GM23338 (cell line): Measurements from ENCODE around the gene ADM2. TPM values are rescaled to one million over a fixed set of nuclear protein-coding genes. Genes with fewer than 3 reads are reported as not detected.

Experiments
- ATAC-seq: fragments of 200-7000 bp; cut with Tn5 transposase; 3 replicates; pipeline ENCODE4 v1.9.1; 2020
- DNase-seq: peaks from one replicate; pipeline ENCODE4 v3.0.0-alpha.2; 2015; ENCODE audit warnings: low spot score
- H2AFZ ChIP-seq: fragments of 200-600 bp; sonication (generic); 2 replicates; pipeline ENCODE4 v1.8.0; 2016; ENCODE audit warnings: antibody characterized with exemption, mild to moderate bottlenecking, moderate library complexity
- H3F3A ChIP-seq: fragments of 200-600 bp; sonication (generic); replicated peaks from 2 replicates; pipeline ENCODE4 v1.8.0; 2017; ENCODE audit warnings: antibody characterized with exemption, mixed run types, low read depth
- H3K27ac ChIP-seq: fragments of 200-600 bp; sonication (generic); 2 replicates; pipeline ENCODE4 v1.6.1; 2016; ENCODE audit warnings: low read depth
- H3K27me3 ChIP-seq: fragments of 200-600 bp; sonication (generic); 2 replicates; pipeline ENCODE4 v1.8.0; 2016; ENCODE audit warnings: mild to moderate bottlenecking, mixed run types, moderate library complexity; ENCODE audit not compliant: insufficient read depth
- H3K36me3 ChIP-seq: fragments of 200-600 bp; sonication (generic); 2 replicates; pipeline ENCODE4 v1.8.0; 2016; ENCODE audit warnings: mild to moderate bottlenecking; ENCODE audit not compliant: insufficient read depth
- H3K4me1 ChIP-seq: fragments of 200-600 bp; sonication (generic); 2 replicates; pipeline ENCODE4 v1.8.0; 2016; ENCODE audit warnings: mild to moderate bottlenecking, moderate library complexity; ENCODE audit not compliant: insufficient read depth
- H3K4me2 ChIP-seq: fragments of 200-600 bp; sonication (generic); 2 replicates; pipeline ENCODE4 v1.7.1; 2017; ENCODE audit warnings: mixed run types
- H3K4me3 ChIP-seq: fragments of 200-600 bp; sonication (generic); 2 replicates; pipeline ENCODE4 v1.6.1; 2016; ENCODE audit warnings: mixed run types
- H3K79me2 ChIP-seq: fragments of 200-600 bp; sonication (generic); replicated peaks from 2 replicates; pipeline ENCODE4 v1.8.0; 2017; ENCODE audit warnings: mild to moderate bottlenecking; ENCODE audit not compliant: insufficient read depth
- H3K9me2 ChIP-seq: fragments of 200-600 bp; sonication (generic); 2 replicates; pipeline ENCODE4 v1.8.0; 2017; ENCODE audit not compliant: insufficient read depth
- H4K20me1 ChIP-seq: fragments of 200-600 bp; sonication (generic); replicated peaks from 2 replicates; pipeline ENCODE4 v1.8.0; 2017; ENCODE audit warnings: mild to moderate bottlenecking; ENCODE audit not compliant: insufficient read depth
- H3K27ac Mint-ChIP-seq: 2 replicates; pipeline ENCODE4 v1.8.0; 2020; ENCODE audit warnings: inconsistent platforms, mild to moderate bottlenecking, moderate library complexity, mixed read lengths
- H3K27me3 Mint-ChIP-seq: 3 replicates; pipeline ENCODE4 v1.8.0; 2022; ENCODE audit warnings: low read depth, mild to moderate bottlenecking, moderate library complexity, mixed read lengths, inconsistent platforms; ENCODE audit not compliant: insufficient read depth, poor library complexity
- H3K36me3 Mint-ChIP-seq: 3 replicates; pipeline ENCODE4 v1.8.0; 2021; ENCODE audit warnings: low read depth, mild to moderate bottlenecking, inconsistent platforms, moderate library complexity, mixed read lengths
- H3K4me1 Mint-ChIP-seq: 3 replicates; pipeline ENCODE4 v1.8.0; 2020; ENCODE audit warnings: mild to moderate bottlenecking, inconsistent platforms, mixed read lengths
- H3K4me3 Mint-ChIP-seq: 3 replicates; pipeline ENCODE4 v1.8.0; 2021; ENCODE audit warnings: moderate library complexity, mild to moderate bottlenecking, inconsistent platforms, mixed read lengths
- H3K9me3 Mint-ChIP-seq: 3 replicates; pipeline ENCODE4 v1.8.0; 2020; ENCODE audit warnings: moderate library complexity, mild to moderate bottlenecking, inconsistent platforms, mixed read lengths
- polyA plus RNA-seq: library from polyadenylated mRNA; unstranded; fragments of >200 nt; fragmentation: Nextera tagmentation; extraction: Ambion mirVana; gene quantifications from 2 replicates; pipeline ENCODE4 v1.2.1, GENCODE V29; 2016
- total RNA-seq: library from RNA; depleted of rRNA; stranded (reverse); fragments of >200 nt; shearing (Covaris generic); gene quantifications from 2 replicates; pipeline ENCODE4 v1.2.3, GENCODE V29; 2014; rRNA removed
- TF ChIP-seq, protein P1 (sequence below): fragments of 250-450 bp; sonication (Bioruptor Pico); IDR thresholded peaks from 2 replicates; pipeline ENCODE4 v1.5.0; 2020; ENCODE audit warnings: mild to moderate bottlenecking, moderate library complexity

Gene ADM2
- total and polyA plus RNA-seq, 2 experiments from 2014 or later = 3.3 to 7.1 TPM

DNA sequence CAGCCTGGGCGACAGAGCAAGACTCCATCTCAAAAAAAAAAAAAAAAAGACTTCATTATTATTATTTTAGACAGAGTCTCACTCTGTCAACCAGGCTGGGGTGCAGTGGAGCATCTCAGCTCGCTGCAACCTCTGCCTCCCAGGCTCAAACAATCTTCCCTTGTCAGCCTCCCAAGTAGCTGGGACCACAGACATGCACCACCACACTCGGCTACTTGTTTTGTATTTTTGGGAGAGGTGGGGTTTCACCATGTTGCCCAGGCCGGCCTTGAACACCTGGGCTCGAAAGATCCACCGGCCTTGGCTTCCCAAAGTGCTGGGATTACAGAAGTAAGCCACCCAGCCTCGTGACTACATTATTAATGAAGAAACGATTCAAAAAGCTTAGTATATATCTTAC is 53.8 kb downstream of the ADM2 start:
- H3K4me3 Mint-ChIP-seq = no peak overlapping the region
- H3K4me1 Mint-ChIP-seq = peaks cover 4% of the 10 kb centered on the region; the same call in 1 of the 3 replicates
- TF ChIP-seq, protein P1, sequence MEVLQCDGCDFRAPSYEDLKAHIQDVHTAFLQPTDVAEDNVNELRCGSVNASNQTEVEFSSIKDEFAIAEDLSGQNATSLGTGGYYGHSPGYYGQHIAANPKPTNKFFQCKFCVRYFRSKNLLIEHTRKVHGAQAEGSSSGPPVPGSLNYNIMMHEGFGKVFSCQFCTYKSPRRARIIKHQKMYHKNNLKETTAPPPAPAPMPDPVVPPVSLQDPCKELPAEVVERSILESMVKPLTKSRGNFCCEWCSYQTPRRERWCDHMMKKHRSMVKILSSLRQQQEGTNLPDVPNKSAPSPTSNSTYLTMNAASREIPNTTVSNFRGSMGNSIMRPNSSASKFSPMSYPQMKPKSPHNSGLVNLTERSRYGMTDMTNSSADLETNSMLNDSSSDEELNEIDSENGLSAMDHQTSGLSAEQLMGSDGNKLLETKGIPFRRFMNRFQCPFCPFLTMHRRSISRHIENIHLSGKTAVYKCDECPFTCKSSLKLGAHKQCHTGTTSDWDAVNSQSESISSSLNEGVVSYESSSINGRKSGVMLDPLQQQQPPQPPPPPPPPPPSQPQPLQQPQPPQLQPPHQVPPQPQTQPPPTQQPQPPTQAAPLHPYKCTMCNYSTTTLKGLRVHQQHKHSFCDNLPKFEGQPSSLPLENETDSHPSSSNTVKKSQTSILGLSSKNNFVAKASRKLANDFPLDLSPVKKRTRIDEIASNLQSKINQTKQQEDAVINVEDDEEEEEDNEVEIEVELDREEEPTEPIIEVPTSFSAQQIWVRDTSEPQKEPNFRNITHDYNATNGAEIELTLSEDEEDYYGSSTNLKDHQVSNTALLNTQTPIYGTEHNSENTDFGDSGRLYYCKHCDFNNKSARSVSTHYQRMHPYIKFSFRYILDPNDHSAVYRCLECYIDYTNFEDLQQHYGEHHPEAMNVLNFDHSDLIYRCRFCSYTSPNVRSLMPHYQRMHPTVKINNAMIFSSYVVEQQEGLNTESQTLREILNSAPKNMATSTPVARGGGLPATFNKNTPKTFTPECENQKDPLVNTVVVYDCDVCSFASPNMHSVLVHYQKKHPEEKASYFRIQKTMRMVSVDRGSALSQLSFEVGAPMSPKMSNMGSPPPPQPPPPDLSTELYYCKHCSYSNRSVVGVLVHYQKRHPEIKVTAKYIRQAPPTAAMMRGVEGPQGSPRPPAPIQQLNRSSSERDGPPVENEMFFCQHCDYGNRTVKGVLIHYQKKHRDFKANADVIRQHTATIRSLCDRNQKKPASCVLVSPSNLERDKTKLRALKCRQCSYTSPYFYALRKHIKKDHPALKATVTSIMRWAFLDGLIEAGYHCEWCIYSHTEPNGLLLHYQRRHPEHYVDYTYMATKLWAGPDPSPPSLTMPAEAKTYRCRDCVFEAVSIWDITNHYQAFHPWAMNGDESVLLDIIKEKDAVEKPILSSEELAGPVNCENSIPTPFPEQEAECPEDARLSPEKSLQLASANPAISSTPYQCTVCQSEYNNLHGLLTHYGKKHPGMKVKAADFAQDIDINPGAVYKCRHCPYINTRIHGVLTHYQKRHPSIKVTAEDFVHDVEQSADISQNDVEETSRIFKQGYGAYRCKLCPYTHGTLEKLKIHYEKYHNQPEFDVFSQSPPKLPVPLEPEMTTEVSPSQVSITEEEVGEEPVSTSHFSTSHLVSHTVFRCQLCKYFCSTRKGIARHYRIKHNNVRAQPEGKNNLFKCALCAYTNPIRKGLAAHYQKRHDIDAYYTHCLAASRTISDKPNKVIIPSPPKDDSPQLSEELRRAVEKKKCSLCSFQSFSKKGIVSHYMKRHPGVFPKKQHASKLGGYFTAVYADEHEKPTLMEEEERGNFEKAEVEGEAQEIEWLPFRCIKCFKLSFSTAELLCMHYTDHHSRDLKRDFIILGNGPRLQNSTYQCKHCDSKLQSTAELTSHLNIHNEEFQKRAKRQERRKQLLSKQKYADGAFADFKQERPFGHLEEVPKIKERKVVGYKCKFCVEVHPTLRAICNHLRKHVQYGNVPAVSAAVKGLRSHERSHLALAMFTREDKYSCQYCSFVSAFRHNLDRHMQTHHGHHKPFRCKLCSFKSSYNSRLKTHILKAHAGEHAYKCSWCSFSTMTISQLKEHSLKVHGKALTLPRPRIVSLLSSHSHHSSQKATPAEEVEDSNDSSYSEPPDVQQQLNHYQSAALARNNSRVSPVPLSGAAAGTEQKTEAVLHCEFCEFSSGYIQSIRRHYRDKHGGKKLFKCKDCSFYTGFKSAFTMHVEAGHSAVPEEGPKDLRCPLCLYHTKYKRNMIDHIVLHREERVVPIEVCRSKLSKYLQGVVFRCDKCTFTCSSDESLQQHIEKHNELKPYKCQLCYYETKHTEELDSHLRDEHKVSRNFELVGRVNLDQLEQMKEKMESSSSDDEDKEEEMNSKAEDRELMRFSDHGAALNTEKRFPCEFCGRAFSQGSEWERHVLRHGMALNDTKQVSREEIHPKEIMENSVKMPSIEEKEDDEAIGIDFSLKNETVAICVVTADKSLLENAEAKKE (CRISPR knock-in tag) = no peak
- ATAC-seq = no peak
- Histone ChIP-seq H4K20me1 (no peaks in the 10 kb centered on the region; the same call in 1 of the 2 replicates), H3K9me2 (no peaks in the 10 kb centered on the region), H3F3A (no peaks in the 10 kb centered on the region), H3K4me1 (0 out of 2 replicates have a peak, but pooled peaks cover 4% of the 10 kb centered on the region), H2AFZ (no peak overlapping the region), H3K27ac (no peak overlapping the region), H3K27me3 (peaks cover 47% of the 10 kb centered on the region), H3K4me3 (no peak overlapping the region), H3K36me3 (no peaks in the 10 kb centered on the region), H3K79me2 (no peaks in the 10 kb centered on the region), H3K4me2 (no peak overlapping the region)
- no peaks in the 10 kb centered on the region for H3K36me3 Mint-ChIP-seq
- DNase-seq = no peak
- no peak overlapping the region for H3K27ac Mint-ChIP-seq
- no peaks in the 10 kb centered on the region for H3K9me3 Mint-ChIP-seq
- H3K27me3 Mint-ChIP-seq = peaks cover 48% of the 10 kb centered on the region

Other genes with a start within 250 kb of the ADM2 start
- 32.7 and 47.1 TPM in 2 replicates for gene TUBGCP6, start 236.5 kb upstream of the ADM2 start, total RNA-seq
- 18.6 TPM in 2 replicates for gene TUBGCP6, start 236.5 kb upstream of the ADM2 start, polyA plus RNA-seq
- 32.4 and 41.9 TPM in 2 replicates for gene HDAC10, start 230.3 kb upstream of the ADM2 start, total RNA-seq
- gene HDAC10, start 230.3 kb upstream of the ADM2 start, polyA plus RNA-seq = 4.1 and 5.1 TPM in 2 replicates
- gene MAPK12, start 219.9 kb upstream of the ADM2 start, total RNA-seq = 20.4 and 26.1 TPM in 2 replicates
- gene MAPK12, start 219.9 kb upstream of the ADM2 start, polyA plus RNA-seq = 10.4 and 15.8 TPM in 2 replicates
- gene MAPK11, start 211.2 kb upstream of the ADM2 start, total RNA-seq = 1.6 and 1.9 TPM in 2 replicates
- gene MAPK11, start 211.2 kb upstream of the ADM2 start, polyA plus RNA-seq = 0.34 and 0.78 TPM in 2 replicates
- 66.3 and 70.4 TPM in 2 replicates for gene PLXNB2, start 173.9 kb upstream of the ADM2 start, total RNA-seq
- 29.1 and 33.0 TPM in 2 replicates for gene PLXNB2, start 173.9 kb upstream of the ADM2 start, polyA plus RNA-seq
- 1.3 TPM in 2 replicates for gene DENND6B, start 154.5 kb upstream of the ADM2 start, total RNA-seq
- gene DENND6B, start 154.5 kb upstream of the ADM2 start, polyA plus RNA-seq = 0.12 and 0.71 TPM in 2 replicates
- 37.5 and 45.8 TPM in 2 replicates for gene PPP6R2, start 138.2 kb upstream of the ADM2 start, total RNA-seq
- gene PPP6R2, start 138.2 kb upstream of the ADM2 start, polyA plus RNA-seq = 11.9 and 13.4 TPM in 2 replicates
- gene SBF1, start 6.5 kb upstream of the ADM2 start, total RNA-seq = 83.2 and 85.4 TPM in 2 replicates
- gene SBF1, start 6.5 kb upstream of the ADM2 start, polyA plus RNA-seq = 23.3 and 26.5 TPM in 2 replicates
- gene MIOX, start 5.3 kb downstream of the ADM2 start, total RNA-seq = 0.16 TPM in 1 of 2 replicates, not detected in the other
- not detected in 2 replicates for gene MIOX, start 5.3 kb downstream of the ADM2 start, polyA plus RNA-seq
- 30.7 and 36.3 TPM in 2 replicates for gene LMF2, start 26.2 kb downstream of the ADM2 start, total RNA-seq
- 14.6 and 15.6 TPM in 2 replicates for gene LMF2, start 26.2 kb downstream of the ADM2 start, polyA plus RNA-seq
- gene NCAPH2, start 26.7 kb downstream of the ADM2 start, total RNA-seq = 76.1 and 77.5 TPM in 2 replicates
- 52.2 and 60.7 TPM in 2 replicates for gene NCAPH2, start 26.7 kb downstream of the ADM2 start, polyA plus RNA-seq
- 1.6 and 4.9 TPM in 2 replicates for gene SCO2, start 44.1 kb downstream of the ADM2 start, total RNA-seq
- 1.1 and 2.6 TPM in 2 replicates for gene SCO2, start 44.1 kb downstream of the ADM2 start, polyA plus RNA-seq
- 0.28 and 1.2 TPM in 2 replicates for gene TYMP, start 48.5 kb downstream of the ADM2 start, total RNA-seq
- gene TYMP, start 48.5 kb downstream of the ADM2 start, polyA plus RNA-seq = 1.8 and 1.9 TPM in 2 replicates
- gene KLHDC7B, start 64.4 kb downstream of the ADM2 start, total RNA-seq = 0.58 TPM in 1 of 2 replicates, not detected in the other
- gene KLHDC7B, start 64.4 kb downstream of the ADM2 start, polyA plus RNA-seq = not detected in 2 replicates
- gene SYCE3, start 81.4 kb downstream of the ADM2 start, total RNA-seq = not detected in 2 replicates
- not detected in 2 replicates for gene SYCE3, start 81.4 kb downstream of the ADM2 start, polyA plus RNA-seq
- 5.5 and 14.4 TPM in 2 replicates for gene CPT1B, start 96.9 kb downstream of the ADM2 start, total RNA-seq
- gene CPT1B, start 96.9 kb downstream of the ADM2 start, polyA plus RNA-seq = 5.6 and 6.4 TPM in 2 replicates
- gene CHKB, start 101.3 kb downstream of the ADM2 start, total RNA-seq = 51.2 and 67.0 TPM in 2 replicates
- gene CHKB, start 101.3 kb downstream of the ADM2 start, polyA plus RNA-seq = 61.6 and 63.7 TPM in 2 replicates
- gene MAPK8IP2, start 119.2 kb downstream of the ADM2 start, total RNA-seq = 2.8 and 3.5 TPM in 2 replicates
- 0.15 and 0.16 TPM in 2 replicates for gene MAPK8IP2, start 119.2 kb downstream of the ADM2 start, polyA plus RNA-seq
- gene ARSA, start 146.6 kb downstream of the ADM2 start, total RNA-seq = 8.2 and 8.6 TPM in 2 replicates
- gene ARSA, start 146.6 kb downstream of the ADM2 start, polyA plus RNA-seq = 7.1 and 8.1 TPM in 2 replicates
- 4.9 and 5.1 TPM in 2 replicates for gene SHANK3, start 191.3 kb downstream of the ADM2 start, total RNA-seq
- 0.52 and 0.56 TPM in 2 replicates for gene SHANK3, start 191.3 kb downstream of the ADM2 start, polyA plus RNA-seq